Activated naive CD8-positive, alpha-beta T cell (primary cell): ENCODE results near the gene EPHA5.

Source experiments
- H3K27ac Mint-ChIP-seq: one replicate; pipeline ENCODE4 v1.8.0; 2021; ENCODE audit warnings: mixed read lengths
- H3K27me3 Mint-ChIP-seq: one replicate; pipeline ENCODE4 v1.8.0; 2021; ENCODE audit warnings: mixed read lengths
- H3K36me3 Mint-ChIP-seq: one replicate; pipeline ENCODE4 v1.8.0; 2021; ENCODE audit warnings: mixed read lengths
- H3K4me1 Mint-ChIP-seq: one replicate; pipeline ENCODE4 v1.8.0; 2021; ENCODE audit warnings: low read depth, mixed read lengths
- H3K4me3 Mint-ChIP-seq: one replicate; pipeline ENCODE4 v1.8.0; 2021; ENCODE audit warnings: mild to moderate bottlenecking, mixed read lengths
- H3K9me3 Mint-ChIP-seq: one replicate; pipeline ENCODE4 v1.8.0; 2021; ENCODE audit warnings: low read depth, mixed read lengths

EPHA5 gene

DNA sequence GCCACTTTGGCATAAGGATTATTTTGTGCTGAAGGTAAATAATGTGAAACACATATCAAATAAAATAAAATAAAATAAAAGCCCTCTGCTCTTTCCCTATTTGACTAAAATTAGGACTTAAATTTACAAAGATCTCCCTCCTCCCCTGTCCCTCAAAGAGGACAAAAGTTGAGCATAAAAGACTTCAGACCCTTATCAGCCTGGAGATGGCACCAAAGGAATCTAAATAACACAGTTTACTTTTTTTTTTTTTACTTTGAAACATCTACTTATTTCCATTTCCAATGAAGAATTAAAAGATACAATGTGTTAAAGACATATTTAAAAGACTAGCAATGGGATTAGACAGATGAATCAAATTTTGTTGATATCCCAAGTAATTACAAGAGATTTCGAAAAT lies 89.7 kb downstream of the EPHA5 start:
- Mint-ChIP-seq H3K27ac (no peak overlapping the region), H3K4me1 (no peaks in the 10 kb centered on the region), H3K36me3 (no peaks in the 10 kb centered on the region), H3K27me3 (no peaks in the 10 kb centered on the region), H3K9me3 (no peaks in the 10 kb centered on the region), H3K4me3 (no peak overlapping the region)

DNA sequence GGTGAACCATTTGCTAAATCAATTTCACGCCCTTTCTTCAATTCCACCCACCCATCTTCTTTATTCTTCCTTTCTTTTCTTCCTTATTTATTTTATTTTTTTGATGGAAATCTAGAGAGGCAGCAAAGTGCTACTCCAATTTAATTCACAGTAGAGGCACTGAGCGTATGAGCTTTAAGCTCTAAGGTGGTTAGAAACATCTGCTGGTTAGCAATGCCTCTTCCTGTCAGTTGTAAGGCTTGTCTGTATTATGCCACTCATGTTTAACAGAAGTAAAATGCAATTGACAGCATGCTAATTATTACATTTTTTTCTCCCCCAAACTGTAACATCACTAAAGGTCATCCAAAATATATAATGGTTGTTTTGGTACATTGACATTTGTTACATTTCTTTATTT lies 103.8 kb downstream of the EPHA5 start:
- H3K4me1 Mint-ChIP-seq: no peaks in the 10 kb centered on the region
- peaks cover 3% of the 10 kb centered on the region for H3K9me3 Mint-ChIP-seq
- H3K4me3 Mint-ChIP-seq: no peak overlapping the region
- H3K27me3 Mint-ChIP-seq: no peaks in the 10 kb centered on the region
- H3K27ac Mint-ChIP-seq: no peak overlapping the region
- no peaks in the 10 kb centered on the region for H3K36me3 Mint-ChIP-seq

DNA sequence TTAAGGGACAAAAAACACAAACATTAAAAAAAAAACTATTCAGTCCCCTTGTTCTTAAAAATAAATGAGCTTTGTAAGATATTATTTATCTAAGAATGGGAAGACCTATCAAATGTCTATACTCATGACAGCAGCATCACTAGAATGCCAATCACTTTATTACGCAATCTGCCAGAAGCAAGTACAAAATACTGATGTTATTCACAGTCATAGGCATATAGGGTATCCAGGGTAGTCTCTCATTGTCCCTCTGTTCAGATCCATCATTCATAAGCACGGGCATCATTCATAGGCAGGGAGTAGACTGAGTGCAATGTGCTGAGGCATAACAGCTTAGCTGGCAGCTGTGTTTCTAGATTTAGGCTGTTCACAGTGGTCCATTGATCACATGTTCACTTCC lies 109.1 kb downstream of the EPHA5 start:
- Mint-ChIP-seq H3K27ac (no peak overlapping the region), H3K4me1 (no peaks in the 10 kb centered on the region), H3K4me3 (no peak overlapping the region), H3K9me3 (peaks cover 7% of the 10 kb centered on the region), H3K36me3 (no peaks in the 10 kb centered on the region), H3K27me3 (no peaks in the 10 kb centered on the region)

DNA sequence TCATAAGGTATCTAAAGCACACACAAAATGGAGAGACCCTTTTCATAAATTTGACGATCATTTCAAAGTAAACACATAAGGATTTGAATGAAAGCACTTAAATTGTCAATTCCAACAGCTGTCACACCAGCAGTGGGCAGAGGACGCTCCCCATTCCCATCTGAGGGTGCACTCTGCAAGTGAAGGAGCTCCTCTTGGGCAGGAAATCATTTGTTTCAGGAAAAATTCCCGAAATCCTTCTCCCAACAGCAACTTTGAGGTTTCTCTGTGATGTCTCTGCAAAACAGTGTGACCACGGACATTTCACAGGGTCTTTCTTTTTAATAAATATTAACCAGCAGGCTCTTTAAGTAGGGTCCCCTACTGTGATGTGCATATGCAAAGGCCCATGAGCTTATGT lies 111.0 kb downstream of the EPHA5 start:
- no peaks in the 10 kb centered on the region for H3K36me3 Mint-ChIP-seq
- no peaks in the 10 kb centered on the region for H3K4me1 Mint-ChIP-seq
- no peaks in the 10 kb centered on the region for H3K27me3 Mint-ChIP-seq
- H3K27ac Mint-ChIP-seq: no peak overlapping the region
- peaks cover 7% of the 10 kb centered on the region for H3K9me3 Mint-ChIP-seq
- no peak overlapping the region for H3K4me3 Mint-ChIP-seq

DNA sequence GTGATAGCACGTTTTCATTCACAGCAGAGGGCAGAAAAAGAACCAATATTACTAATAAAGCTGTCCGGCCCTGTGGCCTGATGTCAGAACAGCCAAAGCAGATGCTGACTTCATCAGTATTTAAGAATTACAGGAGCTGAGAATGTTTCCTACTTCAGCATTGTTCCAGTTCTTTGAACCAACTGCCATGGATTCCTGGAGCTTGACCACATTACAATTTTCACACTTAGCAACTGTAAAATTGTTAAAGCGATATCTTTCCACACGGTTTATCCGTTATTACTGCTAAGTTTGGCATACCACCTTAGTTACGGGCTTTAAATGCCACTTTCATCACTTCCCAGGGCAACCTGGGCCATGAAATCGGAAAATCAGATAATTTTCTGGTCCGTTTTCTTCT lies 118.2 kb downstream of the EPHA5 start:
- Mint-ChIP-seq H3K4me3 (no peak overlapping the region), H3K27me3 (no peaks in the 10 kb centered on the region), H3K36me3 (no peaks in the 10 kb centered on the region), H3K27ac (no peak overlapping the region), H3K4me1 (no peaks in the 10 kb centered on the region), H3K9me3 (peaks cover 2% of the 10 kb centered on the region)

DNA sequence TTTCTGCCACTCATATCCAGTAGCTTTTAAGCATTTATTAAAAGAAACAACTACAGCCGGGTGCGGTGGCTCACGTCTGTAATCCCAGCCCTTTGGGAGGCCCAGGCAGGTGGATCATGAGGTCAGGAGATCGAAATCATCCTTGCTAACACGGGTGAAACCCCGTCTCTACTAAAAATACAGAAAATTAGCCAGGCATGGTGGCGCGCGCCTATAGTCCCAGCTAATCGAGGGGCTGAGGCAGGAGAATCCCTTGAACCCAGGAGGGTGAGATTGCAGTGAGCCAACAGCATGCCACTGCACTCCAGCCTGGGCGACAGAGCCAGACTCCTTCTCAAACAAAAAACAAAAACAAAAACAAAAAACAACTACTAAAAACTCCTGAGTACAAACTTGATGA lies 119.8 kb downstream of the EPHA5 start:
- Mint-ChIP-seq H3K4me3 (no peak overlapping the region), H3K27me3 (no peaks in the 10 kb centered on the region), H3K36me3 (no peaks in the 10 kb centered on the region), H3K27ac (no peak overlapping the region), H3K9me3 (peaks cover 5% of the 10 kb centered on the region), H3K4me1 (no peaks in the 10 kb centered on the region)

DNA sequence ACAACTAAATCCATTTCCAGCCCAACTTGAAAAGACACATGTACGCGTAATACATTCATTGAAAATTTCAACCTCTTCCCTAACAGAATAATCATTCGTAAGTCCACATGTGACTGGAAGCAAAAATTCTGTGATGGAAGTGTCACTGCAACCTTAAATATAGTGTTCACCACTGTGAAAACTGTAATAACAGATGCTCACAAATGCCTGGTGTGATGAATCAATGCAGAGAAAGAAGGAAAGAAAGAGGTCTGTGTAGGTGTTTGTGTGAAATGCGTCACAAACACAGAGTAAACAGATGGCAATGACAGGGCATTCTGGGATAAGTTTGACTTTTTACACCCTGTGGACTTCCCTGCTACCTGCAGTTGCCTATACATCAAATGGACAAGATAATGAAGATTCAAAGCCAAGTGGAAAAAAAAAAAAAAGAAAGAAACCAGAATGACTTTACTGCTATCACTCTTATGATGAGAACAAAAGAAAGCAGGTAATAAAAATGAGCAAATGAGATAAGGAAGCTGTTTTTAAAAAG lies 123.3 kb downstream of the EPHA5 start:
- Mint-ChIP-seq H3K4me1 (no peaks in the 10 kb centered on the region), H3K27ac (no peak overlapping the region), H3K36me3 (no peaks in the 10 kb centered on the region), H3K4me3 (no peak overlapping the region), H3K9me3 (peaks cover 9% of the 10 kb centered on the region), H3K27me3 (no peaks in the 10 kb centered on the region)

DNA sequence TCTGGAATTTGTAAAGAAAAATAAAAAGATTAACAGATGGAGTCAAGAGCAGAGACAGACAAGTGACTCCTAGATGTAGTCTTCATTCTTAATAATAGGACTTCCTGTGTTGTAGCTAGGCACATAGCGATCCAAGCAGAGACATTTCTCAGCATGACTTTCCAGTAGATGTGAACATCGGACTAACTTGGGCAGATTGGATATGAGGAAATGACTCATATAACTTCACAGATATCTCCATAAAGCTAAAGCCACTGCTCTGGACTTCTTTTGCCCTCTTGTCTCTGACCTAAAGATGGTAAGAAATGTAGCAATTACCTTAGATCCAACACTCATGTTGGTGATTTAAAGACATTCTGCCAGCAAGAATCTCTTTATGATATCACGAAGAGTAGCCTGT lies 131.7 kb downstream of the EPHA5 start:
- no peaks in the 10 kb centered on the region for H3K4me1 Mint-ChIP-seq
- peaks cover 6% of the 10 kb centered on the region for H3K9me3 Mint-ChIP-seq
- no peaks in the 10 kb centered on the region for H3K27me3 Mint-ChIP-seq
- H3K36me3 Mint-ChIP-seq: no peaks in the 10 kb centered on the region
- no peak overlapping the region for H3K4me3 Mint-ChIP-seq
- H3K27ac Mint-ChIP-seq: no peak overlapping the region

DNA sequence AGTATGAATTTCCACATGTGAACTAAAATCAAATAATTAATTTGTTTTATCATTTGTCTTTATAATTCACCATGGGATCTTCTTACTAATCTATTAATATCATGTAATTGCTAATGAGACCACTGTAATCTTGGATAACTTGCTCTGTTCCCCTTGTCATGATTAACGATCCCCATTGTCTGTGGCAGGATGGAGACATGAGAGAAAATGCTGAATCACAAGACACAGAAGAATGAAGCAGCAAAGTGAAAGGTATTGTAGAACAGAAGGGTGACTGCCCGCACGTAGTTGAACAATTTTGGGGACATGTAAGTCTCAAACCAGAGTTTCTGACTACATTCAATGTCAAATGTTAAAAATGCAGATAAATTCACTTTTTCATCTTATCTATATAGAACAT lies 135.2 kb downstream of the EPHA5 start:
- Mint-ChIP-seq H3K27ac (no peak overlapping the region), H3K9me3 (peaks cover 11% of the 10 kb centered on the region), H3K36me3 (no peaks in the 10 kb centered on the region), H3K27me3 (no peaks in the 10 kb centered on the region), H3K4me3 (no peak overlapping the region), H3K4me1 (no peaks in the 10 kb centered on the region)

DNA sequence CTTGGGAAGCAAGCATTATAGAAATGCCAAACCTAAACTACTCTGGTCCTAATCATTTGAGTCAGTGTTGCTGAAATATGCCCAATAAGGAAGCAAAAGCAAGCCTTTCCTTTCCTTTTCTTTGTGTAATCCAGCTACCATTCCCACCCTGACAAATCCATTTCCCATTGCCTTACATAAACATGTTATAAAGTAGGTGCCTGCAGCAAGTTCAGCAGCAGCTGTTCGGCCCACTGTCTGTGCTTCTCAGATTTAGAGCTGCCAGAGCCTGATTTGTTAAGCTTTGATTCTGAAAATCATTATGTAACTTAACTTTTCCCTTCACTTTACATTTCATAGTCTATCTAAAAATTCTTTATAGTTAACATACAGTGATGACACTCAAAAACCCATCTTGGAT lies 148.6 kb downstream of the EPHA5 start:
- no peaks in the 10 kb centered on the region for H3K36me3 Mint-ChIP-seq
- H3K4me1 Mint-ChIP-seq: no peaks in the 10 kb centered on the region
- peaks cover 17% of the 10 kb centered on the region for H3K9me3 Mint-ChIP-seq
- no peak overlapping the region for H3K27ac Mint-ChIP-seq
- H3K4me3 Mint-ChIP-seq: no peak overlapping the region
- H3K27me3 Mint-ChIP-seq: no peaks in the 10 kb centered on the region

DNA sequence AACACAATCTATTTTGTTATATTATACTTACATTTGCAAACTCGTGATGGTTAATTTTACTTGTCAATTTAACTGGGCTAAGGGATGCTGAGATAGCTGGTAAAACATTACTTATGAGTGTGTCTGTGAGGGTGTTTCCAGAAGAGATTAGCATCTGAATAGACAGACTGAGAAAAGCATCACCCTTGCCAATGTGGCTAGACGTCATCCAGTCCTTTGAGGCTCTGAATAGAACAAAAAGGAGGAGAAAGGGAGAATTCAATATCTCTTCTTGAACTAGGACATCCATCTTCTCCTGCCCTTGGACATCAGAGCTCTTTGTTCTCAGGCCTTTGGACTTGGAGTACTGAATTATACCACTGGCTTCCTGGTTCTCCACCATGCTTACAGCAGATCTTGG lies 154.6 kb downstream of the EPHA5 start:
- H3K27ac Mint-ChIP-seq: no peak overlapping the region

DNA sequence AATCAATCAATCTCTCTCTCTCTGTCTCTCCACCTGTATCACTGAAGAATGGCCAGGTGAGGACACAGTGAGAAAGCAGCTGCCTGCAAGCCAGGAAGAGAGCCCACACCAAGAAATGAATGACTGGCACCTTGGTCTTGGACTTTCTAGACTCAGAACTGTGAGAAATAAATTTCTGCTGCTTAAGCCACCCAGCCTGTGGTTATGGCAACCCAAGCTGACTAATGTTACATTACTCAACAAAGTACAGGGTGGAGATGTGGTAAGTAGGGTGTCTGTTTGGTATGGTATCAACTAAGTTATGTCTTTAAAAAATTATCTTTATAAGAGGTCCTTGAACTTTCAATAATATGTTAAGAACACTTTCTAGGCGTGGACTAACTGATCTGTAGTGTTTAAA lies 159.3 kb downstream of the EPHA5 start:
- H3K9me3 Mint-ChIP-seq: peaks cover 18% of the 10 kb centered on the region
- H3K4me3 Mint-ChIP-seq: no peak overlapping the region
- no peaks in the 10 kb centered on the region for H3K36me3 Mint-ChIP-seq
- no peaks in the 10 kb centered on the region for H3K27me3 Mint-ChIP-seq
- H3K4me1 Mint-ChIP-seq: no peaks in the 10 kb centered on the region
- H3K27ac Mint-ChIP-seq: no peak overlapping the region

More for the DNA sequence above, 154.6 kb downstream of the EPHA5 start:
- H3K27me3 Mint-ChIP-seq: no peaks in the 10 kb centered on the region
- H3K4me1 Mint-ChIP-seq: no peaks in the 10 kb centered on the region
- no peaks in the 10 kb centered on the region for H3K36me3 Mint-ChIP-seq
- H3K9me3 Mint-ChIP-seq: peaks cover 13% of the 10 kb centered on the region
- H3K4me3 Mint-ChIP-seq: no peak overlapping the region

DNA sequence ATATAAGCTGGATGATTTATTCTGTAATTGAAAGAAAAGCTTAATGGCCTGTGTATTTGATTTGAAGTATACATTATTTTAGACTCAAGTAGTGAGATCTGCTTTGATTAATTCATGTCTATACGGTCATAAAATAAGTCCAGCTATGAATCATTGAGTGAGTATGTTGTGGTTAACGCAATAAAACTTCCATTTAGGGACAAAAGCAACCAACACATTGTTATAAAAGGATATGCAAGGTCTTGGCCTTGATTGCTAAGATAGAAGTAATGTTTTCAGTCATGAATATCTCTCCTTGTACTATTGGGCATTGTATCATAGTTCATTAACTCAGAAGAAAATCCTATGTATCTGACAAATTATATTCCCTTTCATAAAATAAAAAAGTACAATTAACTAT lies 162.1 kb downstream of the EPHA5 start:
- Mint-ChIP-seq H3K4me3 (no peak overlapping the region), H3K4me1 (no peaks in the 10 kb centered on the region), H3K36me3 (no peaks in the 10 kb centered on the region), H3K27ac (no peak overlapping the region), H3K27me3 (no peaks in the 10 kb centered on the region), H3K9me3 (peaks cover 18% of the 10 kb centered on the region)

DNA sequence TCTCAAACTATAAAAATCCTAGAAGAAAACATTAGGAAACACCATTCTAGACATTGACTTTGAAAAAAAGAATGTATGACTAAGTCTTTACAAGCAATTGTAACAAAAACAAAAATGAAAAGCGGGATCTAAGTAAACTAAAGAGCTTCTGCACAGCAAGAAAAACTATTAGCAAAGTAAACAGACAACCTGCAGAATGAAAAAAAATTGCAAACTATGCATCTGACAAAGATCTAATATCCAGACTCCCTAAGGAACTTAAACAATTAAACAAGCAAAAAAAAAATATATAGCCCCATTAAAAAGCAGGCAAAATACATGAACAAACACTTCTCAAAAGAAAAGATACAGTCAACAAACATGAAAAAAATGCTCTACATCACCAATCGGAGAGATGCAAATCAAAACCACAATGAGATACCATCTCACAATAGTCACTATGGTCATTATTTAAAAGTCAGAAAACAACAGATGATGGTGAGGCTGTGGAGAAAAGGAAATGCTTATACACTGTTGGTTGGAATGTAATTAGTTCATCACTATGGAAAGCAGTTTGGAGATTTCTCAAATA lies 168.1 kb downstream of the EPHA5 start:
- Mint-ChIP-seq H3K4me3 (no peak overlapping the region), H3K36me3 (no peaks in the 10 kb centered on the region), H3K4me1 (no peaks in the 10 kb centered on the region), H3K9me3 (peaks cover 4% of the 10 kb centered on the region), H3K27me3 (no peaks in the 10 kb centered on the region), H3K27ac (no peak overlapping the region)

DNA sequence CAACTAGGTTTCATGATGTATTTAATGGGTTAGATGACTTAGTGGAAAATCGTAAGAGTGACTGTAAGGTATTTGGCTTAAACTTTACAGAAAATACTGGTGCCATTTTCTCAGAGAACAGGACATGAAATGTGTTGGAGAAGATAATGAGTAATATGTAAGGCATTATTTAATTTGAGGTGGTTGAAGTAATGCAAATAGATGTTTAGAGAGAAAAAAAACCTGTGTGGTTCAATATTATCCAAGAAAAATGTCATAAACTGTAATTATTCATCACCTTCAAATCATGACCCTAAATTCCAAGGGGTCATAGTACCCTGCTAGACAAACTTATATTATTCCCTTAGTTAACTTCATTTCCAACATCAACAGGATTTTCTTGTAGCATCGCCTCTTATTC lies 171.7 kb downstream of the EPHA5 start:
- peaks cover 7% of the 10 kb centered on the region for H3K9me3 Mint-ChIP-seq
- no peaks in the 10 kb centered on the region for H3K27me3 Mint-ChIP-seq
- H3K36me3 Mint-ChIP-seq: no peaks in the 10 kb centered on the region
- H3K27ac Mint-ChIP-seq: no peak overlapping the region
- no peak overlapping the region for H3K4me3 Mint-ChIP-seq
- no peaks in the 10 kb centered on the region for H3K4me1 Mint-ChIP-seq

DNA sequence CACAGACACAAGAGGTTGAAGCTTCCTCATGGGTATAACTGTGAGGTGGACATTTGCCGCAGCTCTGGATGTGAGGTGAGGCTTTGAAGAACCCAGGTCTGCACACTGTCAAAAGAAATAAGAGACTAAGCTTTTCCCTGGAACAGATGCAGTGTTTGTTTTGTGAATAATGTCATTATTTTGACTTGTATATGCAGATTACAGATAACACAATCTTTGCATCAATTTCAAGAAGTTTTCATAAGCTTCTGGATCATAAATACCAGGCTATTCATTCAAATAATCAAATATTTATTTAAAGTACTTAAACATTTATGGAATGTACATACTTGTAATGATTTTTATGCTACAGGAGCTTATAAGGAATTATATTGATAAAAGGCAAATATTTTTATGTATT lies 174.8 kb downstream of the EPHA5 start:
- H3K36me3 Mint-ChIP-seq: no peaks in the 10 kb centered on the region
- H3K4me3 Mint-ChIP-seq: no peak overlapping the region
- H3K4me1 Mint-ChIP-seq: no peaks in the 10 kb centered on the region
- no peaks in the 10 kb centered on the region for H3K27me3 Mint-ChIP-seq
- no peak overlapping the region for H3K27ac Mint-ChIP-seq
- peaks cover 3% of the 10 kb centered on the region for H3K9me3 Mint-ChIP-seq
